ENCODE measurements around the gene LMCD1. TPM values are rescaled to one million over a fixed set of nuclear protein-coding genes. Genes with fewer than 3 reads are reported as not detected.

LMCD1 gene
- total and polyA plus RNA-seq, 2 donors (not counting 1 experiment from before 2014, with no cell fraction given): 1.4 to 4.9 TPM

Other genes starting within 250 kb of the LMCD1 start
- not detected in 2 replicates for gene SSUH2, start 143.0 kb downstream of the LMCD1 start, total RNA-seq
- not detected in 2 replicates for gene SSUH2, start 143.0 kb downstream of the LMCD1 start, polyA plus RNA-seq
- gene CAV3, start 232.0 kb downstream of the LMCD1 start, total RNA-seq: not detected in 2 replicates
- gene CAV3, start 232.0 kb downstream of the LMCD1 start, polyA plus RNA-seq: not detected in 2 replicates